A549 treated with RU486 at 1 μM for 4 hours (cell line): ENCODE data around the gene RXRG. TPM values are rescaled to one million over a fixed set of nuclear protein-coding genes. Genes with fewer than 3 reads are reported as not detected.

Experiments
- total RNA-seq: library from RNA; stranded (reverse); fragments of 200-300 nt; extraction: Qiagen RNA extraction; gene quantifications from 5 replicates; pipeline ENCODE4 v1.2.3, GENCODE V29; 2022; ENCODE audit warnings: low read depth

The RXRG gene
- not detected in 5 replicates for total RNA-seq

GRCh38 chr1:165444897-165445370 is at the start of gene RXRG:
Gene RXRG, minus strand, starts transcription at chr1:165445126. Its CDS starts 233 bp downstream, at chr1:165444893.

DNA sequence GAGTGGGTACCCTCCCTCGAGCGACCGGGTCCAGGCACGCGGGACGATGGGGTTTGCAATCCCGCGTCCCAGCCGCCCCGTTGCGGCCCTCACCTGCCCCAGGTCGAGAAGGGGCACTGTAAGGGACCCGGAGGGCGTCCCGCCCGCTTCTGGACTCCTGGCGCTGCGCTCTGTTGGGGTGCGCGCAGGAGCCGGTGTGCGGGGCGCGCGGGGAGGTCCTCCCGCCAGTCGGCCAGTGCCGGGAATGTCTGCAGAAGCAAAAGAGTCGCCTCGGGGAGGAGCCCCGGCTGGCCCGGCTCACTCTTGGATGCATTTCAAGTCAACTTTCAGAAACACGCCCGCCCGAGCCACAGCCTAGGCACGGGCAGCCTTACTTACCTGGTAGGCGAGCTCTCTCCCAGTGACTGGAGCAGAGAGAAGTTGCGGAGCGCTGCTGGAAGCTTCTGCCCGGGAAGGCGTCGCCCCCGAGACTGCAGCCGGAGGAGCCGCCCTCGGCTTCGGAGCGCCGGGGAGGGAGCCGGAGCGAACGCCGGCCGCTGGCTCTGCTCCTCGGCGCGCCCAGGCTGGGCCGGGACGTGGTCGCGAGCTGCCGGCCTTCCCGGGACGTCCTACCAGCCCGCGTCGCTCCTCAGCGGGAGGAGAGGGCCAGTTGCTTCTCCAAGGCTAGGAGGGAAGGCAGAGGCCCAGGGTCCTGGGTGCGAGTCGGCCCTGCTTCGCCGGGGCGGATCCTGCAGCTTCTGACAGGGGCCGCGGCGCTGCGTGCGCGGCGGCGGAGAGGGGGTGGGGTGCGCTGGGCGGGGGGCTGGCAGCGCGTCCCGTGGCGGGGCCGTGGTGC is 88.7 kb downstream of the RXRG start, which contains the start of gene LMX1A:
TSS of gene LMX1A (minus strand) at position 739 of the 835 bp plus-strand sequence. CDS start 1,156 bp downstream, outside the sequence.

Other genes with a start within 250 kb of the RXRG start
- gene LMX1A, start 88.4 kb downstream of the RXRG start, total RNA-seq, result not detected in 5 replicates
- not detected in 5 replicates for gene LRRC52, start 98.9 kb upstream of the RXRG start, total RNA-seq
- 190 to 259 TPM (median 206 TPM) in 5 replicates for gene MGST3, start 186.1 kb upstream of the RXRG start, total RNA-seq